HepG2 (cell line): ENCODE results near the gene PPP1R3F. TPM values are rescaled to one million over a fixed set of nuclear protein-coding genes. Genes with fewer than 3 reads are reported as not detected.

ENCODE experiments used
- polyA plus RNA-seq, 8 experiments: library from polyadenylated mRNA; depleted of rRNA in 3 of 8; stranded (reverse) in 7 of 8; unstranded in 1 of 8; fragments of >200 nt; fragmentation: Illumina TruSeq in 4 of 8; extraction: Trizol in 4 of 8; gene quantifications; 2 replicates each; pipeline versions ENCODE4 v1.2.1 to v1.2.3, GENCODE V29; 2011 to 2016; ENCODE audit warnings: low read depth in 4 of 8, missing spikeins in 1 of 8, mixed read lengths in 1 of 8; ENCODE audit not compliant: insufficient read depth in 1 of 8
- total RNA-seq, 5 experiments: library from RNA; depleted of rRNA; stranded (reverse); fragments of >200 nt; fragmentation: Illumina TruSeq; extraction: Trizol; gene quantifications; 2 replicates each; pipeline ENCODE4 v1.2.3, GENCODE V29; 2016; ENCODE audit warnings: low read depth in 1 of 5

PPP1R3F gene
- total and polyA plus RNA-seq, 2 of the 13 experiments (the other 11 are each of a cell fraction or from before 2014, with no cell fraction given): 0.82 to 0.84 TPM

Other genes with a start within 250 kb of the PPP1R3F start
- gene TFE3, start 226.4 kb upstream of the PPP1R3F start, total RNA-seq (2016; rRNA removed; fragmentation: Illumina TruSeq; extraction: Trizol): 8.8 and 12.3 TPM in 2 replicates
- gene TFE3, start 226.4 kb upstream of the PPP1R3F start, polyA plus RNA-seq (2011; rRNA removed): 8.3 and 13.1 TPM in 2 replicates
- gene CCDC120, start 210.8 kb upstream of the PPP1R3F start, total RNA-seq (2016; rRNA removed; fragmentation: Illumina TruSeq; extraction: Trizol): 0.89 and 1.3 TPM in 2 replicates
- 3.2 and 3.7 TPM in 2 replicates for gene CCDC120, start 210.8 kb upstream of the PPP1R3F start, polyA plus RNA-seq (2011; rRNA removed)
- 0.33 TPM in 1 of 2 replicates, not detected in the other for gene PRAF2, start 195.8 kb upstream of the PPP1R3F start, total RNA-seq (2016; rRNA removed; fragmentation: Illumina TruSeq; extraction: Trizol)
- gene PRAF2, start 195.8 kb upstream of the PPP1R3F start, polyA plus RNA-seq (2011; rRNA removed): 2.6 and 4.3 TPM in 2 replicates
- 14.0 and 16.4 TPM in 2 replicates for gene WDR45, start 189.9 kb upstream of the PPP1R3F start, total RNA-seq (2016; rRNA removed; fragmentation: Illumina TruSeq; extraction: Trizol)
- 65.5 and 91.1 TPM in 2 replicates for gene WDR45, start 189.9 kb upstream of the PPP1R3F start, polyA plus RNA-seq (2011; rRNA removed)
- gene GPKOW, start 146.1 kb upstream of the PPP1R3F start, total RNA-seq (2016; rRNA removed; fragmentation: Illumina TruSeq; extraction: Trizol): 18.7 and 21.5 TPM in 2 replicates
- 22.6 and 26.2 TPM in 2 replicates for gene GPKOW, start 146.1 kb upstream of the PPP1R3F start, polyA plus RNA-seq (2011; rRNA removed)
- 1.0 and 1.2 TPM in 2 replicates for gene MAGIX, start 107.0 kb upstream of the PPP1R3F start, total RNA-seq (2016; rRNA removed; fragmentation: Illumina TruSeq; extraction: Trizol)
- gene MAGIX, start 107.0 kb upstream of the PPP1R3F start, polyA plus RNA-seq (2011; rRNA removed): 0.37 and 0.63 TPM in 2 replicates
- gene PLP2, start 97.9 kb upstream of the PPP1R3F start, total RNA-seq (2016; rRNA removed; fragmentation: Illumina TruSeq; extraction: Trizol): 0.18 and 0.40 TPM in 2 replicates
- gene PLP2, start 97.9 kb upstream of the PPP1R3F start, polyA plus RNA-seq (2011; rRNA removed): 3.6 and 5.1 TPM in 2 replicates
- 2.5 and 2.6 TPM in 2 replicates for gene PRICKLE3, start 83.4 kb upstream of the PPP1R3F start, total RNA-seq (2016; rRNA removed; fragmentation: Illumina TruSeq; extraction: Trizol)
- gene PRICKLE3, start 83.4 kb upstream of the PPP1R3F start, polyA plus RNA-seq (2011; rRNA removed): 2.6 and 2.9 TPM in 2 replicates
- gene SYP, start 69.6 kb upstream of the PPP1R3F start, total RNA-seq (2016; rRNA removed; fragmentation: Illumina TruSeq; extraction: Trizol): 1.7 and 2.5 TPM in 2 replicates
- gene SYP, start 69.6 kb upstream of the PPP1R3F start, polyA plus RNA-seq (2011; rRNA removed): 2.0 and 4.4 TPM in 2 replicates
- gene CACNA1F, start 36.5 kb upstream of the PPP1R3F start, total RNA-seq (2016; rRNA removed; fragmentation: Illumina TruSeq; extraction: Trizol): not detected in 2 replicates
- 0.03 and 0.09 TPM in 2 replicates for gene CACNA1F, start 36.5 kb upstream of the PPP1R3F start, polyA plus RNA-seq (2011; rRNA removed)
- 11.2 and 13.1 TPM in 2 replicates for gene CCDC22, start 34.3 kb upstream of the PPP1R3F start, total RNA-seq (2016; rRNA removed; fragmentation: Illumina TruSeq; extraction: Trizol)
- gene CCDC22, start 34.3 kb upstream of the PPP1R3F start, polyA plus RNA-seq (2011; rRNA removed): 11.0 and 17.1 TPM in 2 replicates
- not detected in 2 replicates for gene FOXP3, start 5.1 kb upstream of the PPP1R3F start, total RNA-seq (2016; rRNA removed; fragmentation: Illumina TruSeq; extraction: Trizol)
- gene FOXP3, start 5.1 kb upstream of the PPP1R3F start, polyA plus RNA-seq (2011; rRNA removed): 0.04 and 0.07 TPM in 2 replicates
- gene GAGE10, start 33.9 kb downstream of the PPP1R3F start, total RNA-seq (2016; rRNA removed; fragmentation: Illumina TruSeq; extraction: Trizol): not detected in 2 replicates
- not detected in 2 replicates for gene GAGE10, start 33.9 kb downstream of the PPP1R3F start, polyA plus RNA-seq (2011; rRNA removed)
- gene GAGE12J, start 52.2 kb downstream of the PPP1R3F start, total RNA-seq (2016; rRNA removed; fragmentation: Illumina TruSeq; extraction: Trizol): not detected in 2 replicates
- not detected in 2 replicates for gene GAGE12J, start 52.2 kb downstream of the PPP1R3F start, polyA plus RNA-seq (2011; rRNA removed)
- gene GAGE13, start 61.8 kb downstream of the PPP1R3F start, total RNA-seq (2016; rRNA removed; fragmentation: Illumina TruSeq; extraction: Trizol): not detected in 2 replicates
- gene GAGE13, start 61.8 kb downstream of the PPP1R3F start, polyA plus RNA-seq (2011; rRNA removed): not detected in 2 replicates